ENCODE measurements around the gene DOCK4.

DNA sequence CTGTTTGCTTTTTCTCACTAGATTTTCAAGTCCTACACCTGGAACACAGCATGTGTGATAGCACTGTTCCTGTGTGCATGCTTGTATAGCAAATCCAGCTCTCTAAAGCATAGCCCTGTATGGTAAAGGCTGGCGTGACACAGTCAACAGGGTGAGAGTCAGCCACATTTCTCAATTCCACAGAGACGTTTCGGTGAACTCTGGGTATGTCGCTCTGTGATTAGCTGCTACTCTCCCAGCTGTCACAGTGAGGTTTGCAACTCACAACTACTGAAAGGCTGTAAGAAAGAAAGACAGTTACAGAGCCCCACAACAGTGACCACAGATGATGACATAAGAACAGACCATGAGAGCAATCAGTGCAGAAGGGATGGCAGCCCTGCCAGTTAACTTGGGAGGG is 473.3 kb downstream of the DOCK4 start:
- no peak for TF ChIP-seq CTCF (conservative IDR thresholded peaks at IDR 0.05; ENCODE audit: low read length)
- TF ChIP-seq EZH2phosphoT487 (IDR thresholded peaks at IDR 0.05; ENCODE audit: borderline replicate concordance): no peak
